Gastrocnemius medialis (tissue), 4 donors: Measurements from ENCODE around the gene CD58. TPM values are rescaled to one million over a fixed set of nuclear protein-coding genes. Genes with fewer than 3 reads are reported as not detected.

Experiments used
- ATAC-seq, 2 donors: fragments of 150-250 bp; one replicate each; pipeline ENCODE4 v1.9.1; 2016
- DNase-seq, 2 donors: peaks; one replicate each; pipeline ENCODE4 v3.0.0-alpha.2; 2019
- H3K27ac ChIP-seq, 4 donors: fragments of 200-600 bp; sonication (generic); 1 replicate in 1 of 4; 2 replicates in 3 of 4; pipeline ENCODE4 v1.5.1; 2016 to 2018; ENCODE audit warnings: mild to moderate bottlenecking in 2 of 4, moderate library complexity in 1 of 4
- H3K27me3 ChIP-seq, 3 donors: fragments of 200-600 bp; sonication (generic) in 2 of 3; 1 replicate in 1 of 3; 2 replicates in 2 of 3; pipeline versions ENCODE4 v1.5.1 to v1.6.0; 2016 to 2019; ENCODE audit warnings: mild to moderate bottlenecking in 1 of 3, moderate library complexity in 1 of 3
- H3K36me3 ChIP-seq, 2 donors: fragments of 200-600 bp; sonication (generic) in 1 of 2; one replicate each; pipeline ENCODE4 v1.5.1; 2017 to 2018
- H3K4me1 ChIP-seq, 2 donors: fragments of 200-600 bp; sonication (generic) in 1 of 2; one replicate each; pipeline ENCODE4 v1.5.1; 2016 to 2017; ENCODE audit warnings: mild to moderate bottlenecking in 2 of 2
- H3K4me3 ChIP-seq, 4 donors: fragments of 200-600 bp; sonication (generic) in 3 of 4; 1 replicate in 1 of 4; 2 replicates in 3 of 4; pipeline ENCODE4 v1.5.1; 2016 to 2019; ENCODE audit warnings: mild to moderate bottlenecking in 2 of 4
- H3K9me3 ChIP-seq, 3 donors: fragments of 200-600 bp; sonication (generic) in 2 of 3; 1 replicate in 1 of 3; 2 replicates in 2 of 3; pipeline ENCODE4 v1.5.1; 2016 to 2019
- CTCF ChIP-seq, 5 experiments: fragments of 450-650 bp in 3 of 5; fragments of 200-600 bp in 2 of 5; sonication (generic) in 2 of 5; IDR thresholded peaks in 4 of 5; conservative IDR thresholded peaks in 1 of 5; 1 replicate in 4 of 5; 2 replicates in 1 of 5; pipeline ENCODE4 v1.5.1; 2016 to 2019; ENCODE audit warnings: antibody characterized with exemption in 5 of 5, mild to moderate bottlenecking in 3 of 5, moderate library complexity in 3 of 5
- POLR2A ChIP-seq, 2 donors: fragments of 450-650 bp; IDR thresholded peaks; one replicate each; pipeline ENCODE4 v1.6.1; 2017; ENCODE audit warnings: antibody characterized with exemption in 2 of 2, mild to moderate bottlenecking in 2 of 2, moderate library complexity in 2 of 2
- in situ Hi-C, 4 donors: fragments of 200-750 bp; cut with MboI; loops; one replicate each; pipeline versions ENCODE4 v1.15.0 to v1.8.0; 2017; ENCODE audit warnings: low sequenced_read_pairs in 4 of 4
- intact Hi-C: fragments of 100-400 bp; cut with DNase I; formaldehyde crosslinking; loops from one replicate; pipeline ENCODE4 v1.15.1; 2023; ENCODE audit warnings: low total_unique reads
- total RNA-seq, 4 donors: library from RNA; depleted of rRNA; stranded (reverse); fragments of >200 nt; gene quantifications; one replicate each; pipeline versions ENCODE4 v1.1.0 to v1.2.3, GENCODE V29; 2016

Gene CD58
- total RNA-seq, 4 donors from 2014 or later: 4.1 to 15.9 (median 10.2) TPM

GRCh38 chr1:116580446-116581322 is 9.9 kb upstream of the CD58 start:
- no peak for DNase-seq
- ATAC-seq: no peak
- Histone ChIP-seq H3K27ac (no peak overlapping the region), H3K4me1 (no peaks in the 10 kb centered on the region), H3K36me3 (no peaks in the 10 kb centered on the region), H3K27me3 (peaks cover 0 to 3% (median 0%) of the 10 kb centered on the region in 3 donors), H3K4me3 (no peak overlapping the region), H3K9me3 (no peaks in the 10 kb centered on the region)
- intact Hi-C loops (no loop called here), in situ Hi-C loops (loop anchor here in 2 of 4 donors (10.0 to 25.0 kb wide), 2 partner anchors 457 to 474 kb away; no protein-coding TSS in a partner anchor)
- TF ChIP-seq CTCF (IDR thresholded peaks at IDR 0.05 in 4 of 5, conservative IDR thresholded peaks at IDR 0.05 in 1 of 5) (no peak), POLR2A (IDR thresholded peaks at IDR 0.05) (no peak)

GRCh38 chr1:116579259-116579875 is 8.5 kb upstream of the CD58 start:
- ATAC-seq: no peak
- peaks cover 0 to 3% (median 0%) of the 10 kb centered on the region in 3 donors for H3K27me3 ChIP-seq
- TF ChIP-seq POLR2A (IDR thresholded peaks at IDR 0.05): no peak
- no peak for TF ChIP-seq CTCF (IDR thresholded peaks at IDR 0.05 in 4 of 5, conservative IDR thresholded peaks at IDR 0.05 in 1 of 5)
- in situ Hi-C loops (loop anchor here in 2 of 4 donors (10.0 to 25.0 kb wide), 2 partner anchors 458 to 475 kb away; no protein-coding TSS in a partner anchor), intact Hi-C loops (no loop called here)
- no peak for DNase-seq
- H3K36me3 ChIP-seq: no peaks in the 10 kb centered on the region
- H3K4me3 ChIP-seq: no peak overlapping the region
- H3K4me1 ChIP-seq: no peaks in the 10 kb centered on the region
- H3K9me3 ChIP-seq: no peaks in the 10 kb centered on the region
- H3K27ac ChIP-seq: peak overlapping the region in 2 of 4 donors; percentile 8 to 55

- Histone ChIP-seq H3K36me3 (no peaks in the 10 kb centered on the region), H3K4me3 (no peak overlapping the region), H3K27me3 (peaks cover 0 to 3% (median 0%) of the 10 kb centered on the region in 3 donors), H3K27ac (no peak overlapping the region), H3K4me1 (no peaks in the 10 kb centered on the region), H3K9me3 (no peaks in the 10 kb centered on the region)
- intact Hi-C loops: no loop called here
- TF ChIP-seq POLR2A (IDR thresholded peaks at IDR 0.05) (no peak), CTCF (IDR thresholded peaks at IDR 0.05 in 4 of 5, conservative IDR thresholded peaks at IDR 0.05 in 1 of 5) (no peak)
- DNase-seq (no peak), ATAC-seq (no peak)
- in situ Hi-C loops: loop anchor here in 2 of 4 donors (10.0 to 25.0 kb wide), 2 partner anchors 459 to 476 kb away; no protein-coding TSS in a partner anchor
These were observed 7.8 kb upstream of the CD58 start for GRCh38 chr1:116578581-116578980.

- no peak for ATAC-seq
These were observed 7.0 kb upstream of the CD58 start for GRCh38 chr1:116577759-116578314.

More at GRCh38 chr1:116577759-116578314, 7.0 kb upstream of the CD58 start:
- Histone ChIP-seq H3K9me3 (no peaks in the 10 kb centered on the region), H3K36me3 (no peaks in the 10 kb centered on the region), H3K27ac (no peak overlapping the region), H3K27me3 (peaks cover 0 to 3% (median 0%) of the 10 kb centered on the region in 3 donors), H3K4me3 (no peak overlapping the region), H3K4me1 (no peaks in the 10 kb centered on the region)
- TF ChIP-seq POLR2A (IDR thresholded peaks at IDR 0.05) (no peak), CTCF (IDR thresholded peaks at IDR 0.05 in 4 of 5, conservative IDR thresholded peaks at IDR 0.05 in 1 of 5) (no peak)
- intact Hi-C loops (no loop called here), in situ Hi-C loops (loop anchor here in 2 of 4 donors (10.0 to 25.0 kb wide), 2 partner anchors 459 to 477 kb away; no protein-coding TSS in a partner anchor)
- no peak for DNase-seq
